ENCODE data around the gene CALCA. TPM values are rescaled to one million over a fixed set of nuclear protein-coding genes. Genes with fewer than 3 reads are reported as not detected.
"Not testable (repeated sequence)": the region's sequence is repeated elsewhere in the genome, so short reads cannot be mapped to it uniquely, and the experiment has no call there.

CALCA gene
- not detected for polyA plus RNA-seq (ENCODE audit: insufficient read length)

- DNase-seq = no peak
These were observed at the start of gene CALCA for GRCh38 chr11:14971865-14972580. TSS of gene CALCA (minus strand) at chr11:14972351. CDS start at chr11:14971192, 1,159 bp downstream.

GRCh38 chr11:15016200-15016599 lies 44.0 kb upstream of the CALCA start:
- no peak for DNase-seq

- no peak for DNase-seq
These were observed 39.7 kb upstream of the CALCA start for GRCh38 chr11:15011776-15012345.

- DNase-seq = no peak
These were observed 38.7 kb upstream of the CALCA start for GRCh38 chr11:15010865-15011264.

GRCh38 chr11:15006139-15006759 lies 34.1 kb upstream of the CALCA start:
- no peak for DNase-seq

- DNase-seq = not testable (repeated sequence)
These were observed 16.0 kb upstream of the CALCA start for GRCh38 chr11:14988133-14988532.

GRCh38 chr11:14981507-14981906 lies 9.4 kb upstream of the CALCA start:
- no peak for DNase-seq

- DNase-seq = no peak
These were observed 8.7 kb upstream of the CALCA start for GRCh38 chr11:14980854-14981253.

GRCh38 chr11:14977101-14977880 lies 5.1 kb upstream of the CALCA start:
- DNase-seq = no peak

- no peak for DNase-seq
These were observed 3.1 kb upstream of the CALCA start for GRCh38 chr11:14975252-14975587.

- no peak for DNase-seq
These were observed 2.5 kb upstream of the CALCA start for GRCh38 chr11:14974515-14975251.

GRCh38 chr11:14973621-14974514 lies 1.7 kb upstream of the CALCA start:
- DNase-seq = no peak

GRCh38 chr11:14972581-14973495 lies 687 bp upstream of the CALCA start:
- DNase-seq = no peak

GRCh38 chr11:14969901-14970323 lies 2.2 kb downstream of the CALCA start:
- DNase-seq = no peak

GRCh38 chr11:14967581-14968243 lies 4.4 kb downstream of the CALCA start:
- DNase-seq = no peak

GRCh38 chr11:14956111-14956510 lies 16.0 kb downstream of the CALCA start:
- DNase-seq = no peak

- no peak for DNase-seq
These were observed 17.6 kb downstream of the CALCA start for GRCh38 chr11:14954581-14954980.

- no peak for DNase-seq
These were observed 18.2 kb downstream of the CALCA start for GRCh38 chr11:14953904-14954303.

GRCh38 chr11:14949437-14950147 lies 22.6 kb downstream of the CALCA start:
- no peak for DNase-seq

Measured in hindlimb muscle (tissue), 1 donor.